MM.1S (cell line): ENCODE measurements around the gene ERI3.

Experiments used
- DNase-seq: peaks from one replicate; pipeline ENCODE4 v3.0.0-alpha.2; 2015
- H2AFZ ChIP-seq: fragments of 300-600 bp; sonication (generic); 2 replicates; pipeline ENCODE4 v1.6.0; 2016; ENCODE audit warnings: antibody characterized with exemption, low read length
- H3F3A ChIP-seq: fragments of 300-600 bp; sonication (generic); 2 replicates; pipeline ENCODE4 v1.6.1; 2016; ENCODE audit warnings: mild to moderate bottlenecking, antibody characterized with exemption, low read length, moderate library complexity, mixed read lengths; ENCODE audit not compliant: insufficient read depth
- H3K27ac ChIP-seq: fragments of 300-600 bp; sonication (generic); 2 replicates; pipeline ENCODE4 v1.5.1; 2016; ENCODE audit warnings: mild to moderate bottlenecking, low read length
- H3K27me3 ChIP-seq: fragments of 300-600 bp; sonication (generic); replicated peaks from 2 replicates; pipeline ENCODE4 v1.6.0; 2016; ENCODE audit warnings: low read length; ENCODE audit not compliant: insufficient read depth
- H3K36me3 ChIP-seq: fragments of 300-600 bp; sonication (generic); replicated peaks from 2 replicates; pipeline ENCODE4 v1.6.1; 2016; ENCODE audit warnings: mild to moderate bottlenecking, low read length, mixed read lengths; ENCODE audit not compliant: insufficient read depth
- H3K4me1 ChIP-seq: fragments of 300-600 bp; sonication (generic); 2 replicates; pipeline ENCODE4 v1.6.1; 2016; ENCODE audit warnings: low read length, mixed read lengths
- H3K4me2 ChIP-seq: fragments of 300-600 bp; sonication (generic); 2 replicates; pipeline ENCODE4 v1.6.0; 2016; ENCODE audit warnings: low read depth, low read length
- H3K4me3 ChIP-seq: fragments of 300-600 bp; sonication (generic); 2 replicates; pipeline ENCODE4 v1.5.1; 2016; ENCODE audit warnings: low read length, mixed read lengths
- H3K79me2 ChIP-seq: fragments of 300-600 bp; sonication (generic); 2 replicates; pipeline ENCODE4 v1.6.1; 2016; ENCODE audit warnings: mixed run types, low read length, mixed read lengths
- H3K9ac ChIP-seq: fragments of 300-600 bp; sonication (generic); 2 replicates; pipeline ENCODE4 v1.6.1; 2016; ENCODE audit warnings: low read length, mixed read lengths
- H3K9me2 ChIP-seq: fragments of 300-600 bp; sonication (generic); replicated peaks from 2 replicates; pipeline ENCODE4 v1.6.1; 2016; ENCODE audit warnings: mild to moderate bottlenecking, low read length, mixed read lengths; ENCODE audit not compliant: insufficient read depth
- H3K9me3 ChIP-seq: fragments of 300-600 bp; sonication (generic); replicated peaks from 2 replicates; pipeline ENCODE4 v1.6.1; 2016; ENCODE audit warnings: mild to moderate bottlenecking, low read length, mixed read lengths; ENCODE audit not compliant: insufficient read depth
- H4K20me1 ChIP-seq: fragments of 300-600 bp; sonication (generic); 2 replicates; pipeline ENCODE4 v1.6.1; 2016; ENCODE audit warnings: mild to moderate bottlenecking, low read length, moderate library complexity, mixed read lengths; ENCODE audit not compliant: insufficient read depth
- CTCF ChIP-seq: fragments of 300-600 bp; sonication (generic); IDR thresholded peaks from 2 replicates; pipeline ENCODE4 v1.5.1; 2016; ENCODE audit warnings: antibody characterized with exemption, low read length, mixed read lengths
- EZH2 ChIP-seq: fragments of 300-600 bp; sonication (generic); optimal IDR thresholded peaks from 2 replicates; pipeline ENCODE3; 2017; ENCODE audit warnings: low read depth, mild to moderate bottlenecking, antibody characterized with exemption, low read length, mixed read lengths
- EZH2phosphoT487 ChIP-seq: fragments of 300-600 bp; sonication (generic); IDR thresholded peaks from 2 replicates; pipeline ENCODE4 v1.6.1; 2018; ENCODE audit warnings: antibody characterized with exemption, low read length

The ERI3 gene

GRCh38 chr1:44339731-44340130 lies 15.3 kb downstream of the ERI3 start:
- Histone ChIP-seq H3K4me1 (no peaks in the 10 kb centered on the region), H4K20me1 (no peaks in the 10 kb centered on the region), H3K4me3 (no peak overlapping the region), H3K27ac (no peak overlapping the region), H3K9me3 (no peaks in the 10 kb centered on the region), H3K36me3 (no peaks in the 10 kb centered on the region; the same call in 1 of the 2 replicates), H3K79me2 (peaks cover 18% of the 10 kb centered on the region), H3K4me2 (no peak overlapping the region), H3F3A (no peaks in the 10 kb centered on the region), H3K9me2 (no peaks in the 10 kb centered on the region), H3K27me3 (no peaks in the 10 kb centered on the region), H3K9ac (no peak overlapping the region), H2AFZ (no peak overlapping the region)
- no peak for DNase-seq
- no peak for TF ChIP-seq EZH2phosphoT487
- no peak for TF ChIP-seq EZH2
- no peak for TF ChIP-seq CTCF

- no peaks in the 10 kb centered on the region for H3K9me3 ChIP-seq
- no peak overlapping the region for H2AFZ ChIP-seq
- no peak for DNase-seq
- peaks cover 9% of the 10 kb centered on the region; the same call in 1 of the 2 replicates for H3K79me2 ChIP-seq
- no peak overlapping the region for H3K9ac ChIP-seq
- no peaks in the 10 kb centered on the region; the same call in 1 of the 2 replicates for H3K36me3 ChIP-seq
- no peaks in the 10 kb centered on the region for H3K4me1 ChIP-seq
- no peaks in the 10 kb centered on the region for H4K20me1 ChIP-seq
- H3K27ac ChIP-seq, result no peak overlapping the region
- no peak overlapping the region for H3K4me3 ChIP-seq
- TF ChIP-seq EZH2 (no peak), EZH2phosphoT487 (no peak), CTCF (no peak)
- H3F3A ChIP-seq, result no peaks in the 10 kb centered on the region
- no peak overlapping the region for H3K4me2 ChIP-seq
- H3K9me2 ChIP-seq, result no peaks in the 10 kb centered on the region
- H3K27me3 ChIP-seq, result no peaks in the 10 kb centered on the region
These were observed 16.9 kb downstream of the ERI3 start for GRCh38 chr1:44338136-44338535.

GRCh38 chr1:44336668-44337067 lies 18.4 kb downstream of the ERI3 start:
- no peaks in the 10 kb centered on the region for H4K20me1 ChIP-seq
- DNase-seq, result no peak
- no peaks in the 10 kb centered on the region for H3K9me2 ChIP-seq
- TF ChIP-seq EZH2 (no peak), CTCF (no peak), EZH2phosphoT487 (no peak)
- 0 out of 2 replicates have a peak, but pooled peaks cover 3% of the 10 kb centered on the region for H3K79me2 ChIP-seq
- H3K4me3 ChIP-seq, result no peak overlapping the region
- H3K9ac ChIP-seq, result no peak overlapping the region
- no peaks in the 10 kb centered on the region for H3F3A ChIP-seq
- no peak overlapping the region for H2AFZ ChIP-seq
- no peaks in the 10 kb centered on the region for H3K4me1 ChIP-seq
- H3K4me2 ChIP-seq, result no peak overlapping the region
- H3K36me3 ChIP-seq, result no peaks in the 10 kb centered on the region; the same call in 1 of the 2 replicates
- H3K9me3 ChIP-seq, result no peaks in the 10 kb centered on the region
- no peaks in the 10 kb centered on the region for H3K27me3 ChIP-seq
- no peak overlapping the region for H3K27ac ChIP-seq
